ENCODE data around the gene ACE2. TPM values are rescaled to one million over a fixed set of nuclear protein-coding genes. Genes with fewer than 3 reads are reported as not detected.

ACE2 gene
- total RNA-seq, 1 experiment from 2014 or later: not detected

GRCh38 chrX:15515931-15516330 is 84.8 kb downstream of the ACE2 start:
- H3K36me3 Mint-ChIP-seq (ENCODE audit: insufficient read depth in 1 of 3, low read depth in 3 of 3): no peaks in the 10 kb centered on the region
- H3K18ac ChIP-seq (ENCODE audit: insufficient read length, low read depth, low read length): no peak overlapping the region
- no peaks in the 10 kb centered on the region for H3K79me1 ChIP-seq (ENCODE audit: insufficient read depth, low read depth, low read length, poor library complexity, severe bottlenecking)
- 0 out of 3 replicates have a peak, but pooled peaks have one; percentile 10 for TF ChIP-seq CTCF (conservative IDR thresholded peaks at IDR 0.05)
- H3T11ph ChIP-seq (ENCODE audit: low read length): no peak overlapping the region
- WGBS (ENCODE audit: extremely low coverage, insufficient read length, low lambda C conversion rate): no CpG with 5 or more reads among the region's 6 CpGs
- no peaks in the 10 kb centered on the region for H3K27me3 ChIP-seq (ENCODE audit: insufficient read depth, low read length)
- DNase-seq: no peak
- no peak overlapping the region for H4K91ac ChIP-seq (ENCODE audit: insufficient read length, low read depth, low read length)
- no peaks in the 10 kb centered on the region for H3K9me3 Mint-ChIP-seq
- H3K4me1 Mint-ChIP-seq: peaks cover 7 to 8% of the 10 kb centered on the region in 2 experiments
- H3K4me3 Mint-ChIP-seq: no peak overlapping the region
- H3K27me3 Mint-ChIP-seq (ENCODE audit: low read depth): no peaks in the 10 kb centered on the region
- H3K9ac ChIP-seq (ENCODE audit: extremely low read depth, insufficient read length, low read length): no peak overlapping the region
- H2BK20ac ChIP-seq (ENCODE audit: low read depth, low read length, poor library complexity, severe bottlenecking): no peak overlapping the region
- no peak overlapping the region for H2BK120ac ChIP-seq (ENCODE audit: low read depth, low read length, poor library complexity, severe bottlenecking)
- no peak overlapping the region for H2AFZ ChIP-seq (ENCODE audit: low read length)
- no peak overlapping the region for H4K5ac ChIP-seq (ENCODE audit: insufficient read length, low read depth, low read length)
- H3K14ac ChIP-seq (ENCODE audit: insufficient read depth, low read length): no peak overlapping the region
- no peak overlapping the region for H3K27ac ChIP-seq (ENCODE audit: insufficient read length, low read depth, low read length)
- no peaks in the 10 kb centered on the region for H3K4me1 ChIP-seq (ENCODE audit: insufficient read depth, low read length)
- H2BK12ac ChIP-seq (ENCODE audit: insufficient read length, low read depth, low read length): no peak overlapping the region
- no peak overlapping the region for H3K4me2 ChIP-seq (ENCODE audit: insufficient read depth, insufficient read length, low read length)
- H3K9me3 ChIP-seq (ENCODE audit: control insufficient read depth, low read depth, low read length): no peaks in the 10 kb centered on the region
- H3K27ac Mint-ChIP-seq: no peak overlapping the region
- no peak overlapping the region for H4K8ac ChIP-seq (replicated peaks; ENCODE audit: insufficient read length, low read depth, low read length)
- no peaks in the 10 kb centered on the region for H3K79me2 ChIP-seq (ENCODE audit: insufficient read depth, low read length)
- H3K23me2 ChIP-seq (ENCODE audit: insufficient read length, low read depth, low read length, poor library complexity, severe bottlenecking): no peaks in the 10 kb centered on the region
- no peak overlapping the region for H3K23ac ChIP-seq (ENCODE audit: insufficient read length, low read depth, low read length)
- H3K56ac ChIP-seq (ENCODE audit: insufficient read length, low read depth, low read length): no peak overlapping the region
- H4K20me1 ChIP-seq (ENCODE audit: control insufficient read depth, insufficient read depth, insufficient read length): no peaks in the 10 kb centered on the region
- no peak overlapping the region for H2BK5ac ChIP-seq (ENCODE audit: insufficient read length, low read length)
- no peak overlapping the region for H2AK5ac ChIP-seq (ENCODE audit: insufficient read length, low read length)
- no peak overlapping the region for H2BK15ac ChIP-seq (ENCODE audit: low read depth, low read length)
- no peak overlapping the region for H3K4ac ChIP-seq (ENCODE audit: low read depth, low read length)

All from H9 (cell line).